ENCODE measurements around the gene SAMMSON.

GRCh38 chr3:69963643-69964042 is 35.9 kb upstream of the SAMMSON start:
- TF ChIP-seq, protein P1, sequence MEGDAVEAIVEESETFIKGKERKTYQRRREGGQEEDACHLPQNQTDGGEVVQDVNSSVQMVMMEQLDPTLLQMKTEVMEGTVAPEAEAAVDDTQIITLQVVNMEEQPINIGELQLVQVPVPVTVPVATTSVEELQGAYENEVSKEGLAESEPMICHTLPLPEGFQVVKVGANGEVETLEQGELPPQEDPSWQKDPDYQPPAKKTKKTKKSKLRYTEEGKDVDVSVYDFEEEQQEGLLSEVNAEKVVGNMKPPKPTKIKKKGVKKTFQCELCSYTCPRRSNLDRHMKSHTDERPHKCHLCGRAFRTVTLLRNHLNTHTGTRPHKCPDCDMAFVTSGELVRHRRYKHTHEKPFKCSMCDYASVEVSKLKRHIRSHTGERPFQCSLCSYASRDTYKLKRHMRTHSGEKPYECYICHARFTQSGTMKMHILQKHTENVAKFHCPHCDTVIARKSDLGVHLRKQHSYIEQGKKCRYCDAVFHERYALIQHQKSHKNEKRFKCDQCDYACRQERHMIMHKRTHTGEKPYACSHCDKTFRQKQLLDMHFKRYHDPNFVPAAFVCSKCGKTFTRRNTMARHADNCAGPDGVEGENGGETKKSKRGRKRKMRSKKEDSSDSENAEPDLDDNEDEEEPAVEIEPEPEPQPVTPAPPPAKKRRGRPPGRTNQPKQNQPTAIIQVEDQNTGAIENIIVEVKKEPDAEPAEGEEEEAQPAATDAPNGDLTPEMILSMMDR (tag by site-specific recombination; IDR thresholded peaks at IDR 0.05): no peak
- TF ChIP-seq ELK4 (IDR thresholded peaks at IDR 0.05; ENCODE audit: borderline replicate concordance, low read depth, low read length) (no peak), RBAK (tag by site-specific recombination; IDR thresholded peaks at IDR 0.05) (no peak), ZNF292 (tag by site-specific recombination; IDR thresholded peaks at IDR 0.05; ENCODE audit: borderline replicate concordance, low read depth) (no peak)
